ENCODE data around the gene LTBP1.

LTBP1 gene

DNA sequence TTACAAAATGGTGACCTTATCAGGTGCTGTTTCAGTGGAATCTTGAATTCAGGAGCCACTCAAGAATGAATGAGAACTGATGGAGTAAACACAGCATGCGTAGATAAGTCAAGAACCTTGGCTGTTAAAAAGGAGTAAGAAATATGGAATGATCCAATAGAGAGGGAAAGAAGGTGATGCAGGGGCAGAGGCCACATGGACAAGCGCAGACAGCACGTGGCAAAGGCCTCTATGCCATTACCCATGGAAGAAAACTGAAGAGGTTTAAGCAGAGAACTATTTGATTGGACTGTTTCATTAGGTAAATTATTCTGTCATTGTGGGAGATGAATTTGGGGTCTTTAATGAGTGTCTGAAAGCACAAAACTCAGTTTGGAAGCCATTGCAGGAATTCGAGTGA is 387.3 kb downstream of the LTBP1 start:
- TF ChIP-seq, protein P1, sequence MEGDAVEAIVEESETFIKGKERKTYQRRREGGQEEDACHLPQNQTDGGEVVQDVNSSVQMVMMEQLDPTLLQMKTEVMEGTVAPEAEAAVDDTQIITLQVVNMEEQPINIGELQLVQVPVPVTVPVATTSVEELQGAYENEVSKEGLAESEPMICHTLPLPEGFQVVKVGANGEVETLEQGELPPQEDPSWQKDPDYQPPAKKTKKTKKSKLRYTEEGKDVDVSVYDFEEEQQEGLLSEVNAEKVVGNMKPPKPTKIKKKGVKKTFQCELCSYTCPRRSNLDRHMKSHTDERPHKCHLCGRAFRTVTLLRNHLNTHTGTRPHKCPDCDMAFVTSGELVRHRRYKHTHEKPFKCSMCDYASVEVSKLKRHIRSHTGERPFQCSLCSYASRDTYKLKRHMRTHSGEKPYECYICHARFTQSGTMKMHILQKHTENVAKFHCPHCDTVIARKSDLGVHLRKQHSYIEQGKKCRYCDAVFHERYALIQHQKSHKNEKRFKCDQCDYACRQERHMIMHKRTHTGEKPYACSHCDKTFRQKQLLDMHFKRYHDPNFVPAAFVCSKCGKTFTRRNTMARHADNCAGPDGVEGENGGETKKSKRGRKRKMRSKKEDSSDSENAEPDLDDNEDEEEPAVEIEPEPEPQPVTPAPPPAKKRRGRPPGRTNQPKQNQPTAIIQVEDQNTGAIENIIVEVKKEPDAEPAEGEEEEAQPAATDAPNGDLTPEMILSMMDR (conservative IDR thresholded peaks at IDR 0.05; ENCODE audit: low read depth, low read length), result no peak
- no peak overlapping the region for H3K4me3 ChIP-seq (ENCODE audit: low read length)
- no peak for DNase-seq (ENCODE audit: low read depth)

DNA sequence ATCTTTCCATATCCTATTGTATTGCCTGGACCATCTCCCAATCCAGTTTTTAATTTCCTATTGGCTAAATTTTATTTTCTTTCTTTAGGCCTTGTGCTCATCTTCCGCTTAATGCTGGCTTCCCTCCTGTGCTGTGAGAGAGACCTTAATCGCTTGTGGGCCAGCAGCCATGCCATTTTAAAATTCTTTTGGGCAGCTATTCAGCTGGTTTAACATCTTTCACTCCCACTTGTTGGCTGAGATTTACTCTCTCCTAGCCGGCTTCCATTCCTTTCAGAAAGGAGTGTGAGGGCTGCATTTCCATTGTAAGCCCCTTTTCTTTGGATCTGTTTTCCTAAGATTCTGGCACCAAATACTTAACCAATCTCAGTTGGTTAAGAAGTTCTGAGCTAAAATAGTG is 388.8 kb downstream of the LTBP1 start:
- DNase-seq (ENCODE audit: low read depth), result no peak
- H3K4me3 ChIP-seq (ENCODE audit: low read length), result no peak overlapping the region
- TF ChIP-seq, protein P1 (conservative IDR thresholded peaks at IDR 0.05; ENCODE audit: low read depth, low read length), result no peak

DNA sequence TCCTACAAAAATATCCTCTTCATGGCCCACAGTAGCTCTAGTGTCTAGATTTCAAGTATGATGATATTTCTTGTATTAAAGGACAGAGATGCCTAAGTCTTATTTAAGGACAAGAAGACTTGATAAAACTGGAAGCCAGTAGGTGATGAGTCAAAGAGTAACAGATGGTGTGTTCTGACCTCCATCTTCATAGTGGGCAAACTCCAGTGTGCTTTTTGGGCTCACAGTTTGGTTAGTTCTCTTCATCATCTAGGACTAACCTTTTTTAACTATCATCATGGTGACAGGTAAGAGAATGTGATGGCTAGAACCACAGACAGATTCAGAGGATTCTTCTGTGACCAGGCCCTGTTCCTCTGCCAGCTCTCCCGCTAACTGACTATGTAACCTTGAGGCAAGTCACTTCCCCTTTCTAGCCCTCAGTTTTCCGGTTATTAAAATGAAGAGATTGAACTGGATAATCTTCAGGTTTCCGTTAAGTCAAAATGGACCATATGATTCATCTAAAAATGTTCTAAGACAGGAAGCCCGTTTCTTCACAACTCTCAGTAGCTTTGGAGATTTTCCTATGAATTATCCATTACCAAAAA is 389.4 kb downstream of the LTBP1 start:
- DNase-seq (ENCODE audit: low read depth), result no peak
- H3K4me3 ChIP-seq (ENCODE audit: low read length), result no peak overlapping the region
- TF ChIP-seq, protein P1 (conservative IDR thresholded peaks at IDR 0.05; ENCODE audit: low read depth, low read length), result no peak

DNA sequence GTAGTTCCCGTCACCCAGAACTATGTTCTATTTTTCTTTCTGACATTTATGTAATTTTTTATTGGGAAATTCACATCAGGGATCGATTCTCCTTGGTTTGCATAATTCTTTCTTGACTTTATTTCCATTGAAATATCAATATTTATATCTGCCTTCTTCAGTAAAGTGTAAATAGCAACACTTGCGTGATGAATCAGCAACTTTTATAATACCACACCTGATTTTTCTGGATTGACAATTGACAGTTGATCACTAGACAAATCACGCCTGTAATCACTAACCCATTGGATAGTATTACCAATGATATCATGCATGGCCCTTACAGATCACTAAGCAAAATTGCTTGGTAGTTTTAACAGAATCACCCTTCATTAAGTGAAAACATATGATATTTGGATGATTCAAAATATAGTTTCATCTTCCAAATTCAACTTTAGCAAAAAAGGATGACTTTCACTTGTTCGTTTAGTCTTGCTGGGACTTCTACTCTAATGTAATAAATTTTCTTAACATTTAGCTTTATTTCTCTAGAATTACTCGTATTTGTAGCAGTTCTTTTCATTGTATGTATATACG is 390.7 kb downstream of the LTBP1 start:
- TF ChIP-seq, protein P1 (conservative IDR thresholded peaks at IDR 0.05; ENCODE audit: low read depth, low read length), result no peak
- no peak overlapping the region for H3K4me3 ChIP-seq (ENCODE audit: low read length)
- DNase-seq (ENCODE audit: low read depth), result no peak

DNA sequence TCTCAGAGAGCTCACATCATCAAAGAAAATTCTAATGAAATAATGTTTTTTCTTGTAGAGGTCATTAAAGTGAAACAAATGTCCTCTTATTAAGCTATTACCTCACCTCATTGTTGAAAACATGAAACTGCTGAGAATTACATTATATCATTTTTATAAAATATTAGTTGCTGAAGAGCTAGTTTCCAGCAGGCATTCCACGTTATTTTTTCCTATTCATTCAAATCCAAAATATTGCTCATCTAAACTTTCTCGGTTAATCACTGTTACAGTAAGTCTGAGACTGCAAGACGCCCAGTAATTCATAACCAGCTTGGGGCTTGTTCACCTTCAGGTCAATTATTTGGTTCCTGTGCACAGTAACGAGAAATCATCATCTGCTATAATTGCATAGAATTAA is 391.2 kb downstream of the LTBP1 start:
- no peak overlapping the region for H3K4me3 ChIP-seq (ENCODE audit: low read length)
- no peak for DNase-seq (ENCODE audit: low read depth)
- TF ChIP-seq, protein P1 (conservative IDR thresholded peaks at IDR 0.05; ENCODE audit: low read depth, low read length), result no peak

DNA sequence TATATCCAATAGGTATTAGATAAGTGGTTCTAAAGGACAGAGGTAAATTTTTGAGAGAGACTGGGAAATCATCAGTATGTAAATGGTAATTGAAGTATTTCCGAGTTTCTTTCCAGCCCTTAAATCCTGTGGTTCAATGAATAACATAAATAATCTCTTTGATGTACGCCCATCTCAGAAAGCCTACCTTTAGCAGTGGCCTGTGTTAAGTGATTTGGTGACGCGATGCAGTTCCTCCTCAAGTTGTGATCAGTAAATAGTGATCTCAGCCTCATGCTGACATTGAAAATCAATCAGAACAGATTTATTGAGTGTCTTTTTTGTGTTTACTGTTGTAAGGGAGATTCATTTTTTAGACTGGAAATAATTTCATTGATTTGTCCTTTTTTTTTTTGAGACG is 392.5 kb downstream of the LTBP1 start:
- TF ChIP-seq, protein P1 (conservative IDR thresholded peaks at IDR 0.05; ENCODE audit: low read depth, low read length), result no peak
- DNase-seq (ENCODE audit: low read depth), result no peak

DNA sequence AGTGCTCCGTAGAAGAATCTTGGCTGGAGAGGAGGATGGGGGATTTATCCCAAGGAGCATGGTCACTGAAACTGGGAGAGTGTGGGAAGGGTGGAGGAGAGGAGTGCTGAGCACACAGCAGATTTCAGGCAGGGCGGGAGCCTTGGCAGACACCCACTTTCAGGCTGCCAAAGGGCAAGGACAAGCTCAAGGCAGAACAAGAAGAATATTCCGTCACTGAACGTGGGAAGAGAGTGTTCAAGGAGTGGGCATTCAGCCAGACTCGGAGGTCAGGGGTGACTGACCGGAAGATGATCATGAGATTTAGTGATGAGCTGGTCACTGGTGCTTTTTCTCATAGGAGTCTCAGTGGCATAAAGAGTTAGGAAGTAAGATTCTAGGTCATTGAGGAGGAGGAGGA is 393.5 kb downstream of the LTBP1 start:
- TF ChIP-seq, protein P1 (conservative IDR thresholded peaks at IDR 0.05; ENCODE audit: low read depth, low read length), result no peak
- no peak for DNase-seq (ENCODE audit: low read depth)
- no peak overlapping the region for H3K4me3 ChIP-seq (ENCODE audit: low read length)

More for the DNA sequence above, 392.5 kb downstream of the LTBP1 start:
- no peak overlapping the region for H3K4me3 ChIP-seq (ENCODE audit: low read length)
